ENCODE results near the gene DISC1.
"Not testable (repeated sequence)": the region's sequence is repeated elsewhere in the genome, so short reads cannot be mapped to it uniquely, and the experiment has no call there.

DISC1 gene

GRCh38 chr1:231903586-231904081, 277.0 kb downstream of the DISC1 start:
- DNase-seq: no peak

- DNase-seq: not testable (repeated sequence)
Measured at GRCh38 chr1:231907310-231907709, 280.7 kb downstream of the DISC1 start.

DNA sequence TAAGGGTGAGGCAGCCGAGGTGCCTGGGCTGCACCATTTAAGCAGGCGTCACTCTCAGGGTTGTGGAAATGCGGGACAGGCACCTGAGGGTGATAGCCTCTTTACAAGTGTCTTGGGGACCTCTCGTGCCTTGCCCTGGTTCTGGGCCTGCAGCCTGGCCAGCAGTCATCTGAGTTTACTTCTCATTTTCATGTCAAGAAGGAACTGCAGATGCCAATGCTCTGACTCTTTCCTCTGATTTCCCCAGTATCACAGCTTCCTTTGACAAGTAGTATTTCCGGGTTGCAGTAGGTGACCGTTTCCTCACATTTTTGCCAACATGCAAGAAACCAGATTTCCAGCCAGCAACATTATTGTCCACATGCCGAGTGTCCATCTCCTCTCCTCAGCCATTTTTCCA, 286.9 kb downstream of the DISC1 start:
- DNase-seq: no peak

DNA sequence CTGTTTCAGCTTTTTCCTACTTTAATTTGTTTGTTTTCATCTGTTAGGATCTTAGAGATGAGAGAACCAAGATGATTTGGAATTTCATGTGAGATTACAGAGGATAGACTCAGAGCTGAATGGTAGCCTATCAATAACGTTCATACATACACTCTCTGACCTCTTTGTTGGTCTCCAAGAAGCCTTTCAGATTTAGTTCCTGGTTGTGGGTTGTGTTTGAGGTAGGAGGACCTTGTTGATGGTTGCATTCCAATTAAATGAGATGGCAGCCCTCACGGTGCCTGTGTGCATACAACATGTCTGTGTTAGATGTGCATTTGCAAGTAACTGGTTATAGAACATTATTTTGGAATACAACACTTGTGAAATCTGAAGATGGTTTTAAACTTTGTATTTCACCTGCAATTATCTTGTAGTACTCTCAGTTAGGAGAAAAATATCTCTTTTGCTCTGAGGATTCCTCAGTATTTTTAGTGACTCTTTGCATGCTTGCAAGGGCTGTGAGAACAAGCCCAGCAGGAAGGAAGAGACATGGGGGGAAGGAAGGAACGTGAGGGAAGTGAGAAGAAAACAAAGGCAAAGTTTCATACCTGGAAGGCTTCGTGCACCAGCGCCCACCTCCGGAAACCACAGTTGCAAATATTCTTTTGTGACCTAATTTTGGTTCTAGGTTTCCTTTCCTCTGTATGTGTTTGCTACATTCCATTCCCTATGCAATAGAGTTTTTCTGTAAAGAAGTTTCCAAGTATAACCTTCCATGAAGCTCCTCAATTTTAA, 291.8 kb downstream of the DISC1 start:
- no peak for DNase-seq

GRCh38 chr1:231919239-231919885, 292.8 kb downstream of the DISC1 start:
- DNase-seq: no peak

- no peak for DNase-seq
Measured at GRCh38 chr1:231919886-231920285, 293.3 kb downstream of the DISC1 start.

GRCh38 chr1:231921646-231922345, 295.2 kb downstream of the DISC1 start:
- DNase-seq: no peak

- no peak for DNase-seq
Measured at GRCh38 chr1:231923491-231924041, 297.0 kb downstream of the DISC1 start.

DNA sequence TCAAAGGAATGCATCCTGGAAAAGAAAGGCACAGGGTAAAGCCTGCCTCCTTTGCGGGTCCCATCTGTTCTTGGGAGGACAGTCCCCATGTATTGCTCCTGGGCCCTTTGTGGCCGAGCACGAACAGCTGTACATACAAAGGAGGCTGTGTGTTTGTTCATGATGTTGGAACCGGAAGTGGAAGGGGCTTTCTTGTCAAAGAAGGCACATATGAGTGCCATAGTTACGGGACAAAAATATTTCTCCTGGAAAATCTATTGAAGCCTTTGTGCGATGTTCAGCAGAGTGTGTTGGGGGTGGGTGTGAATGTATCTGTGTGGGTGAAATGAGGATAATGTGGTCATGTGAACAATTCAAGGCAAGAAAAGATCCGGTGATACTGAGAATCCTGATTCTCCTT, 297.6 kb downstream of the DISC1 start:
- DNase-seq: no peak

GRCh38 chr1:231925864-231926263, 299.3 kb downstream of the DISC1 start:
- no peak for DNase-seq

- no peak for DNase-seq
Measured at GRCh38 chr1:231926340-231926739, 299.8 kb downstream of the DISC1 start.

GRCh38 chr1:231926933-231927332, 300.3 kb downstream of the DISC1 start:
- DNase-seq: no peak

DNA sequence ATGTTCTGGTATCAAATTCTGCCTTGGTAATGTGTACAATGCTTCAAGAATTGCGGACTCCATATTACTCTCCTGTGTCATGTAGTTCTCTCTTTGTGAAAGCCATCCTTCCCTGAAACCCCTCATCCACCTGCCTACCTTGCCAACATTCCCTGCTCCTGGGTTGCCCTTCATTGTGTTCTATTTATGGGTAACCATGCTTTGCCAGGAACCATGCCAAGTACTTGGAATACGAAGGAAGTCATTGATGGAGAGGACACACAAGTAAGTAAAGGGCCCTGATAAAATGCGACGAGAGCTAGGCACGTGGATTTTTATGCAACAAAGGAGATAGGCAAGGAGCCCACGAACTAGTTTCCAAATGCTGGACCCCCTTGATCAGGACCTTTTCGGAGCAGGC, 300.8 kb downstream of the DISC1 start:
- DNase-seq: no peak

DNA sequence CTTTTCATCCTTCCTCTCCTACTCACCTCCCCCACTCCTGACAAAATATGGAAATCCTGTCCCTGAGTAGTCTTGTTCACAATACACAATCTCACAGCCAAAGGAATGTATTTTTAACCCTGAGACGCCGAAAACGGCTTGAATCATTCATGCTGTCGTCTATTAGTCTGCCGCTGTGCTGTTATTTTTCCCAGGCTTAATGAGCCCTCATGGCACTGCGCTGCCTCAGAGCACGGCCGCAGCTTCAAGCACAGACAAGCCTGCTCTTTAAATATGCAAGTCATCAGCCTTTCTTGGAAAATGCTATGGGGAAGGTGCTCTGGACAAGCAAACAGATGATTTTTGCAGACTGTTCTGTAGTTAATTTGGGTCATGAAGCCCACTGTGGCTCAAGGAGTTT, 302.7 kb downstream of the DISC1 start:
- DNase-seq: no peak

DNA sequence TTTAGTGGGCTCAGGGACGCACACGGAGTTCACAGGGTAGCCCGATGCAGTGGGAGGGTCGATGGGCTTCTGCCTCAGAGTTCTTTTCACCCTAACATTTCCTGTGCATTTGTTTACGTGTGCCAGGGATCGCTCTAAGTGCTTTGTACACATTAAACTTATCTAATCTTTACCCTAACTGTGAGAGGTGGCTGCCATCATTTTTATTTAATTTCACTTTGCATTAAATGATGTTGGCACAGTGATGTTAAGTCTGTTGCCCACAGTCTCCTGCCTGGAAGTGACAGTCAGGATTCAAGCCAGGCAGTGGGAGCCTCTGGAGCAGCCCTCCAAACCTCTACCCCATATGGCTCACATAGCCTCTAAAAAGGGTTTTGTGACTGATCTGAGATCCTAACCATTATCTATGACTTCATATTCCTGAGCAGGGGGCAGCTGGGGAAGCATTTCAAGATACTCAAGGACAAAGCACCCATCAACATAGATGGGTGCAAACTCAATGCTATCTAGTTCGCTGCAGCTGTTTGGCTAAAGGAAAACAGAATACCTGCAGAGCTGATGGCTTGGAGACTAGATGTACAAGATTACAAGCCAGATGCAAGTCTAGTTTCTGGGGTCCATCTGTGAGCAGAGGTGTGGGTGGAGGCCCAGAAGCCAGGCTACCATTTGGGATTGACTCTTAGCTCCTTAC, 303.8 kb downstream of the DISC1 start:
- no peak for DNase-seq

DNA sequence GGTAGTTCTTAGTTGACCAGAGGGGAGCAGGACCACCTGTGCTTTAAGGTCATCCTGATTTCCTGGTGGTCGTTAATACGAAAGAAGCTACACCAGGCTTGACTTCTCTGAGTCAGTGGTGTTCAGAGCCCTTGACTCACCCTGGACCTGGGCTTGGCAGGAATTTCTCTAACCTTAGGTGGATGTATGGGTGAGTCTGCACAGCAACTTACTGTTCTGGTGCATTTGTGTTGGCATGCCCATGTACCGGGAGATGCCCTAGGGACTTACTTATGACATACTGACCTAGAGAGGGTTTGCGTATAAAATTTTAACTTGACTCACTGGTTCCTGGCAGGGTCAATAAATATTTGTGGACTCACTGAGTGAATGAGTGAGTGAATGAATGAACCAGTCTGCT, 304.6 kb downstream of the DISC1 start:
- no peak for DNase-seq

DNA sequence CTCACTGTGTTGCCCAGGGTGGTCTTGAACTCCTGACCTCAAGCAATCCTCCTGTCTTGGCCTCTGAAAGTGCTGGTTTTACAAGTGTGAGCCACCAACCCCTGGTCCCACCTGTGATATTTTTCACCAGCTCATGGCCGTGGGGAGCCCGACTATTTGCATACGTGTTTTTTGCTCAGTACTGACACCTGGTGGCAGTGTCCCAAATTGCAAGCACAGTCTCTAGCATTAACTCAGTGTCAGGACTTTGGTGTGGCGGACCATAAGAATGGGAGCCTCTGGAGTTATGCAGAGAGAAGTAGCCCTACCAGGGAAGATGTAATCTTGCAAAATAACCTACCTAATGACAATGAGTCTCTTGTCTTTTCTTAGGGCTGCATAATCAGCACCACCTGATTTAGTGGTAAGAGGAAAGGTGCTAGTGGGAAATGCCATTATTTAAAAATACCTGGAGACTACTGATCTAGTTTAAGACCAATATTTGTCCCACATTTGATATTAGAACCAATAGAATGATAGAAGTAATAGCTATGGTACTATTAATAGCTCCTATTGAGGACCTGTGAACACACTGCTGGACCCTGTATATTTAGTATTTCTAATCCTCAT, 305.4 kb downstream of the DISC1 start:
- no peak for DNase-seq

DNA sequence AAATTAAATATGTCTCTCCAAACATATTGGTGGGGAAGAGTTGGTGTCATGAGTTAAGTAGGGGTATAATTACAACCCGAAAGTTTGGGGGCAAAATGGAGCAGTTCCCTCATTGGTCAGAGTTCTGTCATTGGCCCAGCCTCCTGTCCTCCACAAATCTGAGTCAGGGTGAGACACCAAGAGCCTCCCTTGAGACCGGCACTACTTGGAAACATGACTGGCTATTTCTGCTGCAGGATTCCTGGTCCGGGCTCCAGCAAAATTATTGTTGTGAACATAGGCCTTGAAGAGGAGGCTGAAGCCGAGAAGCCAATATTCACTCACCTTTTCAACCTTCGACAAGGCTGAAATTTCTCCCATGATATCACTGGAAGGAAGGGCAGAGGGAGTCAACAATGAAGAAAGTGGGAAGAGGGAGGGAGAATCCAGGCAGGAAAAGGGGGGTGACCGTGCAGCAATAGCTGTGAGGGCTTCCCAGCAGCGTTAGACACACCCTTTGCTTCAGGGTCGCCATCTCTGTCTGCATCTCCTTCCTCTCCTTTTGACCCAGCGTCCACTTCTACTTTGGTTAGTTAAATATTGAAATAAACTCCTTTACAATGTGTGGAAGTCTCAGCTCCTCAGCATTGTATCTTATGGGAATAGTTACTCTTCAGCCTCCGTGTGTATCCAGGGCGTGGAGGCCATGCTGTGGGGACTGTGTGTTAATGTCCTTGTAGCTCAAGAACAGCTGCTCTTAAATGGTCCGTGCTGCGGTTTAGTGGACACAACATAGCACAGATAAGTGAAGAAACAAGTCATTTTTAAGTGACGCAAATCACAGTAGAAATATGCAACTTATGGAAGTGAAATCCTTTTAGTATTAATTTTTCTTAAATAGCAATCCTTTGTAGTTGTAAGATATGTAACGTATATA, 307.4 kb downstream of the DISC1 start:
- DNase-seq: no peak

DNA sequence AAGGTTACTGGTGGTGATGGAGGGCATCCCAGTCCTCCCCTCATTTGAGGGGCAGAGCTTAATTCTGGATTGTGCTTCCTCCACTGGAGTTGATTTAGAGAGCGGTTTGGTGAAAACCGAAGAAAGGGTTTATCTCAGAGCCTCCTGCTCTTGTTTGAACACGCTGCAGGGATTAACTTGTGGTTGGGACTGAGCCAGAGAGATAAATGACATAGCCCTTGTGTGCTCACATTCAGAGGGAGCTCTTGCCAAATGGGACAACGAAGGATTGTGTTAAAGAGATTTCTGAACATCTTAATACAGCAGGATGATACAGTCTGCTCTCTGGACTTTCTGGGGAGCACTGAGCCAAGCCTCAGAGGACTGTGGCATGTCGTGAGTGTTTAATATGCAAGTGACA, 308.2 kb downstream of the DISC1 start:
- no peak for DNase-seq

- no peak for DNase-seq
Measured at GRCh38 chr1:231935856-231936255, 309.3 kb downstream of the DISC1 start.

Data from effector CD4-positive, alpha-beta T cell (primary cell).